IPS-NIHi11 (cell line): ENCODE measurements around the gene SCRN3.
"Not testable (repeated sequence)": the region's sequence is repeated elsewhere in the genome, so short reads cannot be mapped to it uniquely, and the experiment has no call there.

ENCODE experiments used
- DNase-seq: peaks from one replicate; pipeline ENCODE4 v3.0.0; 2012; ENCODE audit warnings: mixed read lengths, low spot score

SCRN3 gene

GRCh38 chr2:174395284-174395968 is at the start of gene SCRN3:
TSS of gene SCRN3 (plus strand) at chr2:174395730. CDS start at chr2:174398284, 2,554 bp downstream.
- peak; percentile 95 for DNase-seq

- DNase-seq = peak; percentile 17
Measured at GRCh38 chr2:174350018-174350417, 45.5 kb upstream of the SCRN3 start.

- no peak for DNase-seq
Measured at GRCh38 chr2:174350593-174351181, 44.8 kb upstream of the SCRN3 start.

- DNase-seq = no peak
Measured at GRCh38 chr2:174353004-174353403, 42.5 kb upstream of the SCRN3 start.

- DNase-seq = no peak
Measured at GRCh38 chr2:174356347-174356746, 39.2 kb upstream of the SCRN3 start.

- DNase-seq = not testable (repeated sequence)
Measured at GRCh38 chr2:174359663-174360062, 35.9 kb upstream of the SCRN3 start.

- no peak for DNase-seq
Measured at GRCh38 chr2:174362949-174363348, 32.6 kb upstream of the SCRN3 start.

GRCh38 chr2:174363492-174364225 is 31.9 kb upstream of the SCRN3 start:
- not testable (repeated sequence) for DNase-seq

- no peak for DNase-seq
Measured at GRCh38 chr2:174364628-174365027, 30.9 kb upstream of the SCRN3 start.

GRCh38 chr2:174365571-174365970 is 30.0 kb upstream of the SCRN3 start:
- no peak for DNase-seq

GRCh38 chr2:174368691-174369090 is 26.8 kb upstream of the SCRN3 start:
- no peak for DNase-seq

GRCh38 chr2:174376967-174377366 is 18.6 kb upstream of the SCRN3 start:
- DNase-seq = no peak

GRCh38 chr2:174383796-174384195 is 11.7 kb upstream of the SCRN3 start:
- DNase-seq = no peak

- no peak for DNase-seq
Measured at GRCh38 chr2:174385201-174385600, 10.3 kb upstream of the SCRN3 start.

GRCh38 chr2:174388706-174389105 is 6.8 kb upstream of the SCRN3 start:
- not testable (repeated sequence) for DNase-seq

GRCh38 chr2:174389542-174389941 is 6.0 kb upstream of the SCRN3 start:
- DNase-seq = no peak

GRCh38 chr2:174390303-174390702 is 5.2 kb upstream of the SCRN3 start:
- not testable (repeated sequence) for DNase-seq

- DNase-seq = no peak
Measured at GRCh38 chr2:174392706-174393105, 2.8 kb upstream of the SCRN3 start.

GRCh38 chr2:174395969-174396630 is 570 bp downstream of the SCRN3 start:
- DNase-seq = peak; percentile 14

GRCh38 chr2:174397773-174398172 is 2.2 kb downstream of the SCRN3 start:
- no peak for DNase-seq

- no peak for DNase-seq
Measured at GRCh38 chr2:174399171-174399570, 3.6 kb downstream of the SCRN3 start.

GRCh38 chr2:174400853-174401252 is 5.3 kb downstream of the SCRN3 start:
- DNase-seq = no peak

- DNase-seq = no peak
Measured at GRCh38 chr2:174403628-174404027, 8.1 kb downstream of the SCRN3 start.
